GM12878 (cell line): ENCODE results near the gene GALNT9. TPM values are rescaled to one million over a fixed set of nuclear protein-coding genes. Genes with fewer than 3 reads are reported as not detected.

Experiments used
- ATAC-seq: fragments of 200-7000 bp; cut with Tn5 transposase; 3 replicates; pipeline ENCODE4 v1.9.1; 2020; ENCODE audit warnings: mild to moderate bottlenecking, moderate library complexity
- BruUV-seq: library from RNA; stranded (reverse); fragments of 400-500 nt; replicated peaks from 2 replicates; lab custom pipeline; 2021; lab: Mats Ljungman, UMichigan
- CTCF ChIA-PET: fragments of 300-600 bp; sonication (Branson Sonifier 250); formaldehyde crosslinking; extraction: SDS; loops from one replicate; lab custom pipeline; 2021; ENCODE audit warnings: inconsistent platforms; lab: Yijun Ruan, JAX
- POLR2A ChIA-PET: fragments of 350-600 bp; formaldehyde crosslinking; extraction: SDS; loops from one replicate; lab custom pipeline; 2021; ENCODE audit warnings: inconsistent platforms; lab: Charles Lee
- RAD21 ChIA-PET: fragments of 300-600 bp; sonication (Branson Sonifier 250); formaldehyde crosslinking; loops from one replicate; lab custom pipeline; 2023; ENCODE audit warnings: antibody characterized with exemption; ENCODE audit not compliant: unreplicated experiment; lab: Charles Lee
- SMC1A ChIA-PET: fragments of 300-600 bp; sonication (Branson Sonifier 250); formaldehyde crosslinking; loops from one replicate; lab custom pipeline; 2023; ENCODE audit not compliant: unreplicated experiment, uncharacterized antibody; lab: Charles Lee
- DNase-seq: peaks from one replicate; pipeline ENCODE4 v3.0.0-alpha.2; 2011; ENCODE audit warnings: low read depth, low spot score
- FAIRE-seq: peaks from 3 replicates; lab custom pipeline; 2011; peaks lifted over from hg19 to GRCh38; lab: Jason Lieb, UNC
- H2AFZ ChIP-seq: 2 replicates; pipeline ENCODE4 v1.6.0; 2011; ENCODE audit warnings: low read depth, low read length, control low read depth; ENCODE audit not compliant: control insufficient read depth
- H3K27ac ChIP-seq: 2 replicates; pipeline ENCODE4 v1.5.1; 2011; ENCODE audit warnings: control low read depth; ENCODE audit not compliant: control insufficient read depth, insufficient read depth
- H3K27me3 ChIP-seq, 2 experiments: replicated peaks in 1 of 2; 2 replicates each; pipeline versions ENCODE4 v1.6.0 to v1.6.1; 2011; ENCODE audit warnings: low read length in 1 of 2; ENCODE audit not compliant: control insufficient read depth in 2 of 2, insufficient read depth in 2 of 2
- H3K36me3 ChIP-seq, 2 experiments: 2 replicates each; pipeline ENCODE4 v1.5.1; 2011; ENCODE audit warnings: low read length in 1 of 2; ENCODE audit not compliant: control insufficient read depth in 2 of 2, insufficient read depth in 2 of 2
- H3K4me1 ChIP-seq: 2 replicates; pipeline ENCODE4 v1.6.1; 2011; ENCODE audit warnings: mild to moderate bottlenecking, low read length, moderate library complexity, mixed read lengths; ENCODE audit not compliant: control insufficient read depth, insufficient read depth
- H3K4me2 ChIP-seq: 2 replicates; pipeline ENCODE4 v1.6.0; 2011; ENCODE audit warnings: control low read depth; ENCODE audit not compliant: control insufficient read depth, insufficient read depth
- H3K4me3 ChIP-seq: fragments of 200-600 bp; sonication (generic); 2 replicates; pipeline ENCODE4 v1.5.1; 2016
- H3K79me2 ChIP-seq: 2 replicates; pipeline ENCODE4 v1.6.0; 2011; ENCODE audit warnings: low read length; ENCODE audit not compliant: control insufficient read depth, insufficient read depth
- H3K9ac ChIP-seq: 2 replicates; pipeline ENCODE4 v1.8.0; 2011; ENCODE audit warnings: low read length, control low read depth, mixed read lengths; ENCODE audit not compliant: control insufficient read depth, insufficient read depth
- H3K9me3 ChIP-seq: replicated peaks from 3 replicates; pipeline ENCODE4 v1.5.1; 2011; ENCODE audit warnings: mild to moderate bottlenecking, low read length; ENCODE audit not compliant: control insufficient read depth, insufficient read depth
- H4K20me1 ChIP-seq: 2 replicates; pipeline ENCODE4 v1.6.0; 2011; ENCODE audit not compliant: control insufficient read depth, insufficient read depth
- BCL11A ChIP-seq: IDR thresholded peaks from 2 replicates; pipeline ENCODE4 v1.6.1; 2011; ENCODE audit warnings: low read depth, low read length
- BRCA1 ChIP-seq: IDR thresholded peaks from 2 replicates; pipeline ENCODE4 v1.6.1; 2011; ENCODE audit warnings: low read depth, low read length, improper control_type of control experiment
- CREB1 ChIP-seq: IDR thresholded peaks from 2 replicates; pipeline ENCODE4 v1.6.1; 2012; ENCODE audit warnings: low read depth, mild to moderate bottlenecking, inconsistent platforms
- CUX1 ChIP-seq: IDR thresholded peaks from 2 replicates; pipeline ENCODE4 v1.6.1; 2012; ENCODE audit warnings: improper control_type of control experiment, low read depth, low read length; ENCODE audit not compliant: insufficient replicate concordance
- ELK1 ChIP-seq: IDR thresholded peaks from 2 replicates; pipeline ENCODE4 v1.6.1; 2012; ENCODE audit warnings: low read depth, low read length, improper control_type of control experiment
- GABPA ChIP-seq: IDR thresholded peaks from 2 replicates; pipeline ENCODE4 v1.6.1; 2014; ENCODE audit warnings: antibody characterized with exemption, low read depth, mild to moderate bottlenecking, inconsistent platforms
- IKZF2 ChIP-seq, 2 experiments: fragments of 450-650 bp; IDR thresholded peaks; 2 replicates each; pipeline ENCODE4 v1.6.1; 2017; ENCODE audit warnings: mild to moderate bottlenecking in 2 of 2, moderate library complexity in 2 of 2
- NBN ChIP-seq: fragments of 450-650 bp; IDR thresholded peaks from 2 replicates; pipeline ENCODE4 v1.6.1; 2016
- WGBS: methylation state at CpG from one replicate; pipeline ENCODE4 v1.1.6; 2016; ENCODE audit warnings: low lambda C conversion rate; ENCODE audit not compliant: insufficient replicate concordance, insufficient coverage; ENCODE audit errors: missing lambda C conversion rate; 5-methylcytosine and 5-hydroxymethylcytosine counted together
- in situ Hi-C: fragments of 300-500 bp; cut with MboI; formaldehyde crosslinking; loops from 9 replicates; pipeline ENCODE4 v1.14.3; 2018; ENCODE audit warnings: mixed read lengths
- intact Hi-C: fragments of 100-400 bp; cut with micrococcal nuclease; formaldehyde crosslinking; loops from one replicate; pipeline ENCODE4 v1.14.2; 2022; ENCODE audit not compliant: unreplicated experiment
- polyA plus RNA-seq, 11 experiments: library from polyadenylated mRNA; depleted of rRNA in 4 of 11; unstranded in 6 of 11; stranded (reverse) in 5 of 11; fragments of >200 nt; fragmentation: Nextera tagmentation in 4 of 11; fragmentation: Illumina TruSeq in 1 of 11; extraction: Ambion mirVana in 4 of 11; extraction: Trizol in 1 of 11; gene quantifications; 1 replicate in 1 of 11; 2 replicates in 10 of 11; pipeline versions ENCODE4 v1.2.1 to v1.2.3, GENCODE V29; 2011 to 2016; ENCODE audit warnings: inconsistent platforms in 2 of 11, missing spikeins in 2 of 11, low read depth in 1 of 11
- total RNA-seq, 4 experiments: library from RNA; depleted of rRNA in 3 of 4; stranded (reverse); fragments of >200 nt in 3 of 4; fragmentation: Illumina TruSeq in 1 of 4; extraction: Trizol in 1 of 4; gene quantifications; 2 replicates each; pipeline versions ENCODE4 v1.2.1 to v1.2.3, GENCODE V29; 2013 to 2021
- TF ChIP-seq, protein P1 (sequence below): fragments of 450-650 bp; IDR thresholded peaks from 2 replicates; pipeline ENCODE4 v1.6.1; 2017; ENCODE audit warnings: antibody characterized with exemption, mild to moderate bottlenecking, moderate library complexity
- TF ChIP-seq, protein P2 (sequence below): IDR thresholded peaks from 2 replicates; pipeline ENCODE4 v1.6.1; 2011; ENCODE audit warnings: low read depth, low read length, improper control_type of control experiment, borderline replicate concordance
- TF ChIP-seq, protein P3 (sequence below): fragments of 450-650 bp; conservative IDR thresholded peaks from 2 replicates; pipeline ENCODE4 v1.6.1; 2017; ENCODE audit warnings: mild to moderate bottlenecking, moderate library complexity

GALNT9 gene
- total and polyA plus RNA-seq, 10 of the 15 experiments (the other 5 are each of a cell fraction or from before 2014, with no cell fraction given) = 0.04 TPM; not detected in 9

- FAIRE-seq (no peak), ATAC-seq (no peak), DNase-seq (no peak)
- H3K9me3 ChIP-seq = no peaks in the 10 kb centered on the region; the same call in 2 of the 3 replicates
- H3K27me3 ChIP-seq = no peaks in the 10 kb centered on the region
- ChIA-PET SMC1A (interaction anchor here (0.5 kb wide), 1 partner anchor 46 kb away, joined by 3 read pairs; no protein-coding TSS in a partner anchor), RAD21 (no interaction called here), POLR2A (no interaction called here), CTCF (no interaction called here)
- no peaks in the 10 kb centered on the region for H4K20me1 ChIP-seq
- WGBS = 54% methylated on average over 39 of the region's 40 CpGs
- H2AFZ ChIP-seq = no peak overlapping the region
- in situ Hi-C loops (no loop called here), intact Hi-C loops (no loop called here)
- H3K4me1 ChIP-seq = no peaks in the 10 kb centered on the region
- H3K36me3 ChIP-seq = no peaks in the 10 kb centered on the region
- no peak overlapping the region for H3K4me3 ChIP-seq
- H3K4me2 ChIP-seq = no peak overlapping the region
- no peak overlapping the region for H3K9ac ChIP-seq
- no peaks in the 10 kb centered on the region for H3K79me2 ChIP-seq
- BruUV-seq = no TSS peak
- H3K27ac ChIP-seq = no peak overlapping the region
- no peak for TF ChIP-seq CREB1
- TF ChIP-seq, protein P1, sequence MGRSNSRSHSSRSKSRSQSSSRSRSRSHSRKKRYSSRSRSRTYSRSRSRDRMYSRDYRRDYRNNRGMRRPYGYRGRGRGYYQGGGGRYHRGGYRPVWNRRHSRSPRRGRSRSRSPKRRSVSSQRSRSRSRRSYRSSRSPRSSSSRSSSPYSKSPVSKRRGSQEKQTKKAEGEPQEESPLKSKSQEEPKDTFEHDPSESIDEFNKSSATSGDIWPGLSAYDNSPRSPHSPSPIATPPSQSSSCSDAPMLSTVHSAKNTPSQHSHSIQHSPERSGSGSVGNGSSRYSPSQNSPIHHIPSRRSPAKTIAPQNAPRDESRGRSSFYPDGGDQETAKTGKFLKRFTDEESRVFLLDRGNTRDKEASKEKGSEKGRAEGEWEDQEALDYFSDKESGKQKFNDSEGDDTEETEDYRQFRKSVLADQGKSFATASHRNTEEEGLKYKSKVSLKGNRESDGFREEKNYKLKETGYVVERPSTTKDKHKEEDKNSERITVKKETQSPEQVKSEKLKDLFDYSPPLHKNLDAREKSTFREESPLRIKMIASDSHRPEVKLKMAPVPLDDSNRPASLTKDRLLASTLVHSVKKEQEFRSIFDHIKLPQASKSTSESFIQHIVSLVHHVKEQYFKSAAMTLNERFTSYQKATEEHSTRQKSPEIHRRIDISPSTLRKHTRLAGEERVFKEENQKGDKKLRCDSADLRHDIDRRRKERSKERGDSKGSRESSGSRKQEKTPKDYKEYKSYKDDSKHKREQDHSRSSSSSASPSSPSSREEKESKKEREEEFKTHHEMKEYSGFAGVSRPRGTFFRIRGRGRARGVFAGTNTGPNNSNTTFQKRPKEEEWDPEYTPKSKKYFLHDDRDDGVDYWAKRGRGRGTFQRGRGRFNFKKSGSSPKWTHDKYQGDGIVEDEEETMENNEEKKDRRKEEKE = no peak
- TF ChIP-seq NBN = no peak
- no peak for TF ChIP-seq ELK1
- TF ChIP-seq CUX1 = no peak
- TF ChIP-seq BCL11A = no peak
- TF ChIP-seq GABPA = no peak
- TF ChIP-seq, protein P2, sequence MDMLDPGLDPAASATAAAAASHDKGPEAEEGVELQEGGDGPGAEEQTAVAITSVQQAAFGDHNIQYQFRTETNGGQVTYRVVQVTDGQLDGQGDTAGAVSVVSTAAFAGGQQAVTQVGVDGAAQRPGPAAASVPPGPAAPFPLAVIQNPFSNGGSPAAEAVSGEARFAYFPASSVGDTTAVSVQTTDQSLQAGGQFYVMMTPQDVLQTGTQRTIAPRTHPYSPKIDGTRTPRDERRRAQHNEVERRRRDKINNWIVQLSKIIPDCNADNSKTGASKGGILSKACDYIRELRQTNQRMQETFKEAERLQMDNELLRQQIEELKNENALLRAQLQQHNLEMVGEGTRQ = no peak
- TF ChIP-seq BRCA1 = no peak
- no peak for TF ChIP-seq IKZF2 (IDR thresholded peaks at IDR 0.05)
- TF ChIP-seq, protein P3, sequence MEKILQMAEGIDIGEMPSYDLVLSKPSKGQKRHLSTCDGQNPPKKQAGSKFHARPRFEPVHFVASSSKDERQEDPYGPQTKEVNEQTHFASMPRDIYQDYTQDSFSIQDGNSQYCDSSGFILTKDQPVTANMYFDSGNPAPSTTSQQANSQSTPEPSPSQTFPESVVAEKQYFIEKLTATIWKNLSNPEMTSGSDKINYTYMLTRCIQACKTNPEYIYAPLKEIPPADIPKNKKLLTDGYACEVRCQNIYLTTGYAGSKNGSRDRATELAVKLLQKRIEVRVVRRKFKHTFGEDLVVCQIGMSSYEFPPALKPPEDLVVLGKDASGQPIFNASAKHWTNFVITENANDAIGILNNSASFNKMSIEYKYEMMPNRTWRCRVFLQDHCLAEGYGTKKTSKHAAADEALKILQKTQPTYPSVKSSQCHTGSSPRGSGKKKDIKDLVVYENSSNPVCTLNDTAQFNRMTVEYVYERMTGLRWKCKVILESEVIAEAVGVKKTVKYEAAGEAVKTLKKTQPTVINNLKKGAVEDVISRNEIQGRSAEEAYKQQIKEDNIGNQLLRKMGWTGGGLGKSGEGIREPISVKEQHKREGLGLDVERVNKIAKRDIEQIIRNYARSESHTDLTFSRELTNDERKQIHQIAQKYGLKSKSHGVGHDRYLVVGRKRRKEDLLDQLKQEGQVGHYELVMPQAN = no peak
Measured at GRCh38 chr12:132341318-132342050, 12.1 kb upstream of the GALNT9 start.
